Astrocyte (in vitro differentiated cells and primary cell): ENCODE measurements around the gene TCHH.

Experiments
- CTCF ChIP-seq: IDR thresholded peaks from 2 replicates; pipeline ENCODE4 v1.5.1; 2011; ENCODE audit warnings: low read depth, mild to moderate bottlenecking, inconsistent platforms, low read length, moderate library complexity; ENCODE audit not compliant: insufficient read depth
- EZH2 ChIP-seq: IDR thresholded peaks from 2 replicates; pipeline ENCODE4 v1.6.1; 2012; ENCODE audit warnings: mild to moderate bottlenecking, low read length, inconsistent platforms; ENCODE audit not compliant: insufficient read depth

GRCh38 chr1:152089014-152089674 is 26.1 kb downstream of the TCHH start, which contains the start of gene TCHHL1:
- TF ChIP-seq CTCF: no peak
- no peak for TF ChIP-seq EZH2
